GM06990 (cell line): ENCODE results near the gene TMEM121.

Experiments
- DNase-seq: peaks from one replicate; pipeline ENCODE4 v3.0.0-alpha.2; 2011; ENCODE audit not compliant: insufficient read length; ENCODE audit errors: extremely low read depth
- H3K27me3 ChIP-seq: replicated peaks from 2 replicates; pipeline ENCODE4 v1.6.0; 2011; ENCODE audit warnings: low read length; ENCODE audit not compliant: control insufficient read depth, insufficient read depth
- H3K36me3 ChIP-seq: 2 replicates; pipeline ENCODE4 v1.5.1; 2011; ENCODE audit warnings: low read length; ENCODE audit not compliant: control insufficient read depth, insufficient read depth
- H3K4me3 ChIP-seq: replicated peaks from 2 replicates; pipeline ENCODE4 v1.5.1; 2011; ENCODE audit warnings: low read depth, mild to moderate bottlenecking, control low read depth, low read length
- TF ChIP-seq, protein P1 (sequence below): IDR thresholded peaks from 2 replicates; pipeline ENCODE4 v1.5.1; 2011; ENCODE audit warnings: low read length, control low read depth, mild to moderate bottlenecking, inconsistent platforms; ENCODE audit not compliant: insufficient read depth, poor library complexity, severe bottlenecking

TMEM121 gene

DNA sequence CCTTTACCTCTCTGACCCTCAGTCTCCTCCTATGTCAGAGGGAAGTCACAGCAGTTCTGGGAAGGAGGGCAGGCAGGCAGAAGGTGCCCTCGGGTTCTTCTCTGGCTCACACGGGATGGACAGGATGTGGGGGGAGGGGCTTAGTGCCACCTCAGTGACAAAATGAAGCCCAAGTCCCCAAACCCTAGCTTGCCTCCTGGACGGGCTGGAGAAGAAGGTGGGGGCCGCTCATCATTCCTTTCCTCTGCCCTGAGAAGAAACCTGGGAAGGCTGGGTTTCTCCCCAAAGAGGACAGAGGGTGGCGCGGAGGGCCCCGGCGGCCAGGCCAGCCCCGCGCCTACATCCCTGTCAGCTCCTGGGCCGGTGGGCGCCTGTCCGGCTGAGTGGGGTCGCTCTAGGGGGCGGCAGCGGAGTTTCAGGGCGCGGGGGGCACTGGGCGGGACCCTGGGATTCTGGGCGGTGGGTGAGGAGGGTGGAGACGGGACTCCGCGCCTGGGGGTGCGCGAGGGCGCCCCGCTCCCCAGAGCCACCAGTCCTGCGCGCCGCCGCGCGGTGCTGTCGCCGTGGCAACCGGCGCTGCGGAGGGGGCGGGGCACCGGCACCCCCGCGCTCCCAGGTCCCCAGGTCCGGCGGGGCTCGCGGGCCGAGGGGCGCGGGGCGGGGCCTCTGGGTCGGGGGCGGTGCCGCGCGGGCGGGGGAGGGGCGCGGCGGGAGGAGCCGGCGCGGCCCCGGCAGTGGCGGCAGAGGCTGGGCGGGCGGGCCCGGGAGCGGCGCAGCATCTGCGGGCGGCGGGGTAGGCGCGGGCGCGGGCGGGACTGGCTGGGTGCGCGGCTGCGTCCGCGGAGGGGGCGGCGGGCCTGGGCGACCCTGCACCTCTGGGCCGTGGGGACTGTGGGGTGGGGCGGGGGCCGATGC, at the start of gene TMEM121:
Gene TMEM121 (plus strand): TSS at position 723 of the 915 bp plus-strand sequence. CDS start 2,252 bp downstream, outside the sequence.
- H3K36me3 ChIP-seq: no peaks in the 10 kb centered on the region
- peaks cover 2% of the 10 kb centered on the region for H3K27me3 ChIP-seq
- peak within 1 kb of the TSS; percentile 31 for H3K4me3 ChIP-seq
- no peak for DNase-seq
- TF ChIP-seq, protein P1, sequence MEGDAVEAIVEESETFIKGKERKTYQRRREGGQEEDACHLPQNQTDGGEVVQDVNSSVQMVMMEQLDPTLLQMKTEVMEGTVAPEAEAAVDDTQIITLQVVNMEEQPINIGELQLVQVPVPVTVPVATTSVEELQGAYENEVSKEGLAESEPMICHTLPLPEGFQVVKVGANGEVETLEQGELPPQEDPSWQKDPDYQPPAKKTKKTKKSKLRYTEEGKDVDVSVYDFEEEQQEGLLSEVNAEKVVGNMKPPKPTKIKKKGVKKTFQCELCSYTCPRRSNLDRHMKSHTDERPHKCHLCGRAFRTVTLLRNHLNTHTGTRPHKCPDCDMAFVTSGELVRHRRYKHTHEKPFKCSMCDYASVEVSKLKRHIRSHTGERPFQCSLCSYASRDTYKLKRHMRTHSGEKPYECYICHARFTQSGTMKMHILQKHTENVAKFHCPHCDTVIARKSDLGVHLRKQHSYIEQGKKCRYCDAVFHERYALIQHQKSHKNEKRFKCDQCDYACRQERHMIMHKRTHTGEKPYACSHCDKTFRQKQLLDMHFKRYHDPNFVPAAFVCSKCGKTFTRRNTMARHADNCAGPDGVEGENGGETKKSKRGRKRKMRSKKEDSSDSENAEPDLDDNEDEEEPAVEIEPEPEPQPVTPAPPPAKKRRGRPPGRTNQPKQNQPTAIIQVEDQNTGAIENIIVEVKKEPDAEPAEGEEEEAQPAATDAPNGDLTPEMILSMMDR: no peak

DNA sequence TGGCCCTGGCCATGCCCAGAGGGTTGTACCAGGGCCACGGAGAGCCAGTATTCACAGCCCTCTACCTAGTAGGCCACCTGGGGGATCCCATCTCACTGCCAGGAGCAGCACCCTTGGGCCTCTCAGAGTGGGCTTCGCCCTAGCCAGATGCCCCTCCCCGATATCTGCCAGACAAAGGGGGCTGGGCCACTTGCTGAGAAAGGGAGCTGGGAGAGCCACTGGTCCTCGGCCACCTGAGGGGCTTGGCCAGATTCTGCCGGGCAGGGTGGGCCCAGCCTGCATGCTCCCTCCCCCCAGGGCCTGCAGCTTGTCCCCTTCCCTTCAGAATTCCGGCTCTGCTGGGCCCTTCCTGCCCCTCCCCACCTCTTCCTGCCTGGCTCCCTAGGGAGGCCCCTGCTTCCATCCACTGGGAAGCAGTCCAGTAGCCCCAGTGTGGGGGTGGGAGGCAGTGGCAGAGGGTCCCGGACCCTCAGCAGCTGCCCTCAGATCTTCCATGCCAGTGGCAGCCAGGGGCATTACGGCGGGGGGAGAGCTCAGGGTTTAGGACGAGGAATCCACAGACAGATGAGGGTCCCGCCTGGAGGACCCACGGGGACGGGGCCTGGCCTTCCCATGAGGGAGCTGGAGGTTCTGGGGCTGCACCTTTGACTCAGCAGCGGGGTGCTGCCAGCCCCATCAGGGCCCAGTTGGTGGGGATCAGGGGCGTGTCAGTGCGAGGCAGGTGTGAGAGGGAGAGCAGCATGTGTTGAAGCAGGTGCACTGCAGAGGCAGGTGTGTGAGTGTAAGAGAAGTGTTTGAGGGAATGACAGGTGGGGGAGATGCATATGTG, 49.3 kb upstream of the TMEM121 start:
- H3K36me3 ChIP-seq: no peaks in the 10 kb centered on the region
- H3K4me3 ChIP-seq: no peak overlapping the region
- no peaks in the 10 kb centered on the region; the same call in 1 of the 2 replicates for H3K27me3 ChIP-seq
- no peak for DNase-seq
- TF ChIP-seq, protein P1: no peak

DNA sequence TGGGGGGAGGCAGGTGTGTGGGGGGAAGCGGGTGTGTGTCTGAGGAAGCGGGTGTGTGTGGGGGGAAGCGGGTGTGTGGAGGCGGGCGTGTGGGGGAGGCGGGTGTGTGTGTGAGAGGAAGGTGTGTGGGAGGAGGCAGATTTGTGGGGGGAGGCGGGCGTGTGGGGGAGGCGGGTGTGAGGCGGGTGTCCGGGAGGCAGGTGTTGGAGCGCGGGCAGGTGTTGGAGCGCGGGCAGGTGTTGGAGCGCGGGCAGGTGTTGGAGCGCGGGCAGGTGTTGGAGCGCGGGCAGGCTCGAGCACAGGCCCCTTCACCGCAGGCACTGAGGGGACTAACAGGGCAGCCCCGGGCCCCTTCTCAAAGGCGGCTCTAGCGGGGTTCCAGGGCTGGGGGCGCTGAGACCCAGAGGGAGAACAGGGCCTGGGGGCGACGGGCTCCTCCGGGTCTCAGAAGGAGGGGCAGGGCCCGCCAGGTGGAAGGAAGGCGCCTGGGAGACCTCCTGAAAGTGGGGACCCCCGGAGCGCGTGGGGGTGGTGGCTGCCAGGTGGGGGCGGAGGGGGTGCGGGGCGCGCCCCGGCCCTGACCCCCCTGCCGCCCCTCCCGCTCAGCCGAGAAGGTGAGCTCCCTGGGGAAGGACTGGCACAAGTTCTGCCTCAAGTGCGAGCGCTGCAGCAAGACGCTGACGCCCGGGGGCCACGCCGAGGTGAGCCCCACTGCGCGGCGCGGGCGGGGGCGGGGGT, 48.6 kb upstream of the TMEM121 start:
- no peak for DNase-seq
- Histone ChIP-seq H3K36me3 (no peaks in the 10 kb centered on the region), H3K27me3 (no peaks in the 10 kb centered on the region; the same call in 1 of the 2 replicates), H3K4me3 (no peak overlapping the region)
- TF ChIP-seq, protein P1: no peak

DNA sequence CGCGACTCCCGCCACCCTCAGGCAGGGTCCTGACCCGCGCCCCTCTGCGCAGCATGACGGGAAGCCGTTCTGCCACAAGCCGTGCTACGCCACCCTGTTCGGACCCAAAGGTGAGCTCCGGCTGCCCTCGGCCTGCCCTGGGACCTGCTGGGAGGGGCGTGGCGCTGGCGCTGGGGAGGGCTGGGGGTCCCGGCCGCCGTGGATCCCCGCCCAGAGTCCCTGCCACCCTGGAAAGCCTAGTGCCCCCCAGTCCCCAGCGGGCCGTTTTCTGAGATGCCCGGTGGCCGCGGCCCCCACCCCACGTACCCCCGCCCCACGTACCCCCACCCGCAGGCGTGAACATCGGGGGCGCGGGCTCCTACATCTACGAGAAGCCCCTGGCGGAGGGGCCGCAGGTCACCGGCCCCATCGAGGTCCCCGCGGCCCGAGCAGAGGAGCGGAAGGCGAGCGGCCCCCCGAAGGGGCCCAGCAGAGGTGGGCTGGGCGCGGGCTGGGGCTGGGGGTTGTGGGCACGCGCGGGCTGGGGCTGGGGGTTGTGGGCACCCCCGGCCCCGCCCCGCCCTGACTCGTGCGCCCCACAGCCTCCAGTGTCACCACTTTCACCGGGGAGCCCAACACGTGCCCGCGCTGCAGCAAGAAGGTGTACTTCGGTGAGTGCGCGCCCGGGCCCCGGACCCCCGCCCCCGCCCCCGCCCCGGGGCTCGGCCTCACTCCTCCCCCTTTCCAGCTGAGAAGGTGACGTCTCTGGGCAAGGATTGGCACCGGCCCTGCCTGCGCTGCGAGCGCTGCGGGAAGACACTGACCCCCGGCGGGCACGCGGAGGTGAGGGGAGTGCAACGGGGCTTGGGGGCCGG, 47.8 kb upstream of the TMEM121 start:
- no peak for DNase-seq
- TF ChIP-seq, protein P1: no peak
- no peak overlapping the region for H3K4me3 ChIP-seq
- H3K27me3 ChIP-seq: no peaks in the 10 kb centered on the region; the same call in 1 of the 2 replicates
- H3K36me3 ChIP-seq: no peaks in the 10 kb centered on the region
